Inflammatory macrophage treated with lipopolysaccharide for 1 hour (primary cell): Measurements from ENCODE around the gene SVIL.
"Not testable (repeated sequence)": the region's sequence is repeated elsewhere in the genome, so short reads cannot be mapped to it uniquely, and the experiment has no call there.

ENCODE experiments used
- DNase-seq, 2 donors: peaks; one replicate each; pipeline ENCODE4 v3.0.0-alpha.2; 2020 to 2022

Gene SVIL

GRCh38 chr10:29603223-29603896 is 31.4 kb downstream of the SVIL start:
- peak in 1 of 2 donors; percentile 14 for DNase-seq

DNA sequence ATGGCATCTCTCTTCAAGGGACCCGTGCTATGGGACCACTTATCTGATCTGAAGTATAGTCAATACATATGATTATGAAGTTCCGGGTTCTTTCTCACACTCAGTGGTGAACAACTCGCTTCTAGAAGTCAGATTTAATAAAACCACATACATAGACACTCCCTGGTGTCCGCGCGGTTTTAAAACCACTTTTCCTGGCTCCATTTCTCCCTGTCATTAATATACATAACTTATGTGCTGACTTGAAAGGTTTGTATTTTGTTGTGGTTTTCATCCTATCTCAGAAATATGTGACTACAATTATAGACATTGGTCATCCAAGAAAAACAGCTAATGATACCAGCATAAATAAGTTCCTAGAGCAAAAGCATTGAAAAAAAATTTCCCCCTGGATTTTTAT is 34.0 kb downstream of the SVIL start:
- no peak for DNase-seq

DNA sequence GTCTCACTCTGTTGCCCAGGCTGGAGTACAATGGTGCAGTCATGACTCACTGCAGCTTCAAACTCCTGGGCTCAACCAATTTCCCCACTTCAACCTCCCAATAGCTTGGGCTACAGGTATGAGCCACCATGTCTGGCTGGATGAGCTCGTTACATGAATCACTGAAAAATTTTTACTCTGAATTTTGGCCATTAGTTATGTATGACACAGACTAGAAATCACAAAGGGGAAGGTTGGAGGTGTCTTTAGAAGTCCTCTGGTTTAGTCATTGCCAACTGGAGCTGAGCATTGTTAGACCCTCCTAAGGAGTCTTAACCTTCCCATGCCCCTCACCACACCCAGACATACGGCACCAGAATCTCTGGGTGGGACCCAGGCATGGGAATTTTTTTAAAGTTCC is 34.7 kb downstream of the SVIL start:
- no peak for DNase-seq

- no peak for DNase-seq
Observed at GRCh38 chr10:29598851-29599311, 35.9 kb downstream of the SVIL start.

DNA sequence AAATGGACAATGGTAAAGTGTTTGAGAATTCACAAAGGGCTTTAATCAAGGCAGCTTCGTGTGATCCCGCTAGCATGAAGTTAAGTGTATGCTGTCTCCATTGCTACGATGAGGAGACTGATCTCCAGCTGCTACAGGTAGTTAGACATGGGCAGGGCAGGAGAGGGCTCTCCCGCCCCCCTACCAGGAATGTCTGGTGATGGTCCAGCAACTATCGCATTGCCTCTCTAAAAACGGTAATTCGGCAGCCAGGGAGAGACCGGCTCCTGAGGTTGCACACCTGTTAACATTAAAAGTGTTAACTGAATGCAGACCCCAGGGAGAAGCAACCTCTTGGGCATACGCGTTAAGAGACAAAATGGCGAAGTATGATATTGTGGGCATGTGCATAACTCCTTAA is 37.9 kb downstream of the SVIL start:
- DNase-seq = no peak

DNA sequence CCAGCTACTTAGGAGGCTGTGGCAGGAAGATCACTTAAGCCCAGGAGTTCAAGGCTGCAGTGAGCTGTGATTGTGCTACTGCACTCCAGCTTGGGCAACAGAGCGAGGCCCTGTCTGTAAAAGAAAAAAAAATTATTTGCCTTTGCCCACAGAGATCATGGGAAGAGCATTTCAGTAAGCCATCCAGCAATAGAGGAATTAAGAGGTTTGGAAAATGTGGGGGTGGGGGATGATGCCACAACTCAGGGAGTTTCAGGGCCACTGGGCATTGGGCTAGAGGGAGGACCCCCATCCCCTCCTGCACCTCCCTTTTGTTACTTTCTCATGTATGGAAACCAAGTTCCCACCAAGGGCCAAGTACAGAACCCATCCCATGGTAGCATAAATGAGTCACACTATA is 38.4 kb downstream of the SVIL start:
- peak; percentile 39 to 77 for DNase-seq

DNA sequence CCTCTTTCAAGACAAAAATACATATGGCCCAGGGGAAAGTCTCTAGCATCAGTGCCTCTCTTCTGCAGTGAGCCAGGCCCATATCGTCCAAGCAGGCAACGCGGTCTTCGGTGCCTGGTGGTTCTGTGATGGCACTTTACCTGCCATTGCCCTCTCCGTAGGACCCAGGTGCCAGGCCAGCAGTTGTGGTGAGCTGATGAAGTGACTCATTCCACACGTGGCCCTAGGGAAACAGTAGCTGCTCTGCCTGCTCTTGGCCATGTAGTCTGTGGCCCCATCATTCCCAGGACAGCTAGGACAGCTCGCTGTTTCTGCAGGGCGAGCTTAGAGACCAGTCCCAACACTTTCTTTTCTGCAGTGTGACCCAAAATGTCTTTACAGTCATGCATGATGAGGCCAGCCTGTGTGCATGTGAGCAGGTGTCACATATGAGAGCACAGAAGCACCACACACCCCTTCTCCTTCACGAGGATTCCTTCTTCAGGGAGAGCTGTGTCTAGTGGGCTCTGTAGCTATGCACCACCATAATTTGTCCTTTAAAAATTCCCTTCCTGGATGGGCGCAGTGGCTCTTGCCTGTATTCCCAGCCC is 39.0 kb downstream of the SVIL start:
- no peak for DNase-seq

DNA sequence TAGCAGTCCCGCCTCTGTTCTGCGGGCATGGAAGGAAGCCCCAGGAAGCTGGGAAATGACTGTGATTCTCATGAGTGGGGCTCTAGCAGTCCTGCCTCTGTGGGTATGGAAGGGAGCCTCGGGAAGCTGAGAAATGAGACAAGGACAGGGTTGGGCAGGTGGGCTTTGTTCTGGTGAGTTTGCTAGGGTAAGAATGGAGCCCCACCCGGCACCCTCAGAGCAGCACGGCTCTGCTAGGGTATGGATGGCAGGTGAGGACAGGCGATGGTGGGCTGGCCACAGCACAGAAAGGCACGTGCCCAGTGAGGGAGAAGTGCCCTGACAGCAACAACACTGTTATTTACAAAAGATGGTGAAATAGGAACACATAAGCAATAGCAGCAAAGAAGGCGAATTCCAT is 39.6 kb downstream of the SVIL start:
- DNase-seq = no peak

GRCh38 chr10:29591651-29591968 is 43.2 kb downstream of the SVIL start:
- DNase-seq = no peak

- DNase-seq = no peak
Observed at GRCh38 chr10:29590915-29591650, 43.7 kb downstream of the SVIL start.

GRCh38 chr10:29588629-29589421 is 45.9 kb downstream of the SVIL start:
- peak; percentile 61 to 73 for DNase-seq

GRCh38 chr10:29587750-29588628 is 46.8 kb downstream of the SVIL start:
- not testable (repeated sequence) for DNase-seq

DNA sequence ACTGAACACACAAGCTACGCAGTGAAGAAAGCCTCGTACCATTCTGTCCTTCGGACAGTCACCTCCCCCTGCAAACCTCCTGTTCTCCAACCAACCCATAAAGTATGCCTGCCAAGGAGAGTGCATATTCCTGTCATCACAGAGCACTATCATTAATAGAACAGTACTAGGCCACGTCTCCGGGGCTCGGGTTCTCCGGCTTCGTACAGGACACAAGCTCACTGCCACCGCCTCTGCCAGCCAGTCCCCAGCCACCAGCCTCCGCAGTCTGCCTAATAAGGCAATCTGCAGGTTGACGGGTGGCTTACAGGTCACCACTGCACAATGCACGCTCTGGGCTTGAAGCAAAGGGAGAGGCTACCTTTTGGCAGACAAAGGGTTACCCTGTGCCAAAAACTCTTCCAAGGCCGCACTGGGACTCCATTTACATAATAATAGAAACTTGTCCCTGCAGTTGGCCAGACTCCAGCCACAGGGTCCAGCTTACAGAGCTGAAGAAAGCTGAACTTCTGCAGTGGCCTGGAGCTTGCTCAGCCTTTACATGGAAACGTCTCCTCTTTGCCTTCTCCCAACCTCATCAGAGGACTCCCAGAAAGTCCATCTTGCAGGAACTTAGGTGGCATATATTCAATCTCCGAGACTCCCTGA is 47.5 kb downstream of the SVIL start:
- DNase-seq = not testable (repeated sequence)

DNA sequence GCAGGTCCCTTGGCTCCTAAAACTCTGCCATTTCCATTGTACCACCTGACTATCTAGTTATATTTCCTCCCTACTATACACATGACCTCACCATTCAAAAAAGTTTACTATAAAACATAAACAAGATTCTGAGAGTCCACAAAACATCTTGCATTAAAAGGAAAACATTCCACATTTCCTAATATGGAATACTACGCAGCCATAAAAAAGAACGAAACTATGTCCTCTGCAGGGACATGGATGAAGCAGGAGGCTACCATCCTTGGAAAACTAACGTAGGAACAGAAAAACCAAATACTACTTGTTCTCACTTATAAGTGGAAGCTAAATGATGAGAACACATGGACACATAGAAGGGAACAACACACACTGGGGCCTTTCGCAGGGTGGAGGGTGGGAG is 48.3 kb downstream of the SVIL start:
- DNase-seq = no peak

- no peak for DNase-seq
Observed at GRCh38 chr10:29585488-29585976, 49.2 kb downstream of the SVIL start.

DNA sequence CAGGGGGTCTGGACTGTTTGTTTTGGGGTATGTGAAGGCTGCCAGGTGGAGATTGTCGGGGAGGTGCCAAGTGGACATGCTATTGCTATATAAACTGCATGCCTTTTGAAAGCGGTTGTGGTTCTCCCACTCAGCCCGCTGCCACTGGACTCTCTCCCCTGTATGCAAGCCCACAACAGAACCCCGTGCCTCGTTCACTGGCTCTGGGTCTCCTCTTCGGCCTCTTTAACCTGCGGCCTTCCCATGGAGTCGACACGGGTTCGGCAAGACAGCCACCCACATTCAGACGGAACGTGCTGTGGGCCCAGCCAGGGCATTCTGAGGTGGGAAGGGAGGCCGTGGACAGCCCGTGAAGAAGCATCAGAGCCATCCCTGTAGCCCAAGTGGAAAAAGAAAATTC is 50.3 kb downstream of the SVIL start:
- no peak for DNase-seq

DNA sequence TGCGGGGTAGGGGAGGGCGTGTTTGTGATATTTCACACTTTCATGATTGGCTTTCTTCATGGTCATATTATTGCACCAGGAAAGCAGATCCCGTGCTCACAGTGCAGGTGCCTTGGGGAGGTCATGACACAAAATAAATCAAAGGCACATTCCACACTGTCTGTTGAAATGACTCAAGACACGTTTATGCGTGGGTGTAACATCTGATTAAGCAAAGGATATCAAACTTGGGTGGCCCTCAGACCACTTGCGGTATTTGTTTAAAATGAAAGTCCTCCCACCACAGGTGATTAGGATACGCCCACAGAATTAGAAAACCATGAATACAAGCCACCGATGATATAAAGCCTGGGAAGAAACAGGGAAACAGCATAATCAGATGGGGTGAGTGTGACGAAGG is 51.1 kb downstream of the SVIL start:
- no peak for DNase-seq

DNA sequence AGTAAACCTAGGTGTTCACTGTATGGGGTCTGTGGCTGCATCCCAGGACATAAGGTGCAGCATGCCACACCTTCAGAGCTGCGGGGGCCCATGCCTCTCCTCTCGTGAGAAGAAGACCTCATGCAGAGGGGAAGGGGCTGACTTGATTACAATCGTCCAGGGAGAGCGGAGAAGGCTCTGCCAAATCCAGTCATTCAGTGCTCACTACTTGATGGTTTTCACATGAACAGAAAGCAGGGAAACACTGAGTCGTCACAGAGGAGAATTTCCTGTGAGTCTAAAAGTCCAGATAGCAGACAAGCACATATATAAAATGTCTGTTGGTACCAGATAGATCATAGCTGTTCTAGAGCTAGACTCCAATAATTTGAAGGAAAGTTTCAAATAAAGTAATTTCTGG is 52.0 kb downstream of the SVIL start:
- not testable (repeated sequence) for DNase-seq

DNA sequence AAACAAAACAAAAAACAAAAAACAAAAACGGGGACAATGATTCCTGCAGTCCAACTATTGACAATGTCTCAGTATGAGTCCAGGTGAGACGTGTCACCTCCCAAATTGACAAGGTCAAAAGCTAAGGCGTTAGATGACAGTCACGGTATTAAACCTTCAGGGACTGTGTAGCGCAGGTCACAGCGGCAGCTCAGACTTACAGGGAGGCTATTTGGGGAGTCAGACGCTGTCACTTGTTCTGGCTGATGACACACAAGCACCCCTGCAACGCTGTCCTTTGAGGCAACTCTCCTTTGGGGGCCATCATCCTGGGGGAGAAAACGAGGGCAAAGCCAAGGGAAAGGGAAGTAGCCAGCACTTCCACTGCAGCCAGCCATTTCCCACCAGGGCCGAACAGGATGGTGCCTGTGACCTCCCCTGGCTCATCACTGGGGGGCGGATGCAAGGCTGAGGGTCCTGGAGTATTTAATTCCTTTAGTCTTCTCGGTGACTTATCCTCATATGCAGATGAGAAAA is 55.3 kb downstream of the SVIL start:
- no peak for DNase-seq

DNA sequence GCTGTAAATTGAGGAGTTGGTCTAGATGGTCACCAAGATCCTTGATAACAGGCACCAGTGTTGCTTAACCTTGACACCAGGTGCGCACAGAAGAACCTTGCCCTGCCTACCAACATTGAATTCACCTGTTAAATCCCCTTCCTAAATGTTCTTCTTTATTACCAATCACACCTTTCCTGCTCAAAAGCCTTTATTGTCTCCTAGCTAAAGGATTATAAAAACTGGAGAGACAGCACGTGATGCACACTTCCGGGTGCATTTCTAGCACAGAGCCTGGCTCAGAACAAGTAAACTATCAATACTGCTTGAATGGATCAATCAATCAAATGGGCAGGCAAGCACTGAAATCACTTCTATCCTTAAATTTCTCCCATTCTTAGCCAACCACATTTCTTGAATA is 56.3 kb downstream of the SVIL start:
- no peak for DNase-seq

DNA sequence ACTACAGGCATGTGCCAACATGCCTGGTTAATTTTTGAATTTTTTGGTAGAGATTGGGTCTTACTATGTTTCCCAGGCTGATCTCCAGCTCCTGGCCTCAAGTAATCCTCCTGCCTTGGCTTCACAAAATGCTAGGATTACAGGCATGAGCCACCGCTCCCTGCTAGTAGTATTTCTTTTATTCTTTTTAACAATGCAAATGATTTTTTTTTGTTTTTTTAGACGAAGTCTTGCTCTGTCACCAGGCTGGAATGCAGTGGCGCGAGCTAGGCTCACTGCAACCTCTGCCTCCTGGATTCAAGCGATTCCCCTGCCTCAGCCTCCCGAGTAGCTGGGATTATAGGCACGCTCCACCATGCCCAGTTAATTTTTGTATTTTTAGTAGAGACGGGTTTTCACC is 58.1 kb downstream of the SVIL start:
- DNase-seq = no peak

GRCh38 chr10:29575098-29575455 is 59.7 kb downstream of the SVIL start:
- DNase-seq = no peak
